Peyer's patch (tissue), 4 donors: ENCODE data around the gene NACC1. TPM values are rescaled to one million over a fixed set of nuclear protein-coding genes. Genes with fewer than 3 reads are reported as not detected.

Experiments
- DNase-seq, 3 donors: peaks; one replicate each; pipeline ENCODE4 v3.0.0-alpha.2; 2017 to 2019
- H3K27ac ChIP-seq, 4 donors: fragments of 200-600 bp; sonication (generic); one replicate each; pipeline ENCODE4 v1.5.1; 2016 to 2019
- H3K27me3 ChIP-seq, 2 donors: fragments of 200-600 bp; sonication (generic); one replicate each; pipeline ENCODE4 v1.5.1; 2019
- H3K36me3 ChIP-seq, 3 donors: fragments of 200-600 bp; sonication (generic); one replicate each; pipeline ENCODE4 v1.5.1; 2016 to 2019
- H3K4me1 ChIP-seq, 4 donors: fragments of 200-600 bp; sonication (generic); one replicate each; pipeline ENCODE4 v1.5.1; 2016 to 2019
- H3K4me3 ChIP-seq, 4 donors: fragments of 200-600 bp; sonication (generic); 1 replicate in 3 of 4; 2 replicates in 1 of 4; pipeline ENCODE4 v1.5.1; 2016 to 2019; ENCODE audit warnings: mild to moderate bottlenecking in 1 of 4
- H3K9me3 ChIP-seq, 4 donors: fragments of 200-600 bp; sonication (generic); one replicate each; pipeline ENCODE4 v1.5.1; 2016 to 2019; ENCODE audit warnings: mild to moderate bottlenecking in 1 of 4
- POLR2A ChIP-seq, 2 donors: fragments of 450-650 bp; IDR thresholded peaks; one replicate each; pipeline ENCODE4 v1.5.1; 2017; ENCODE audit warnings: antibody characterized with exemption in 2 of 2, mild to moderate bottlenecking in 2 of 2, moderate library complexity in 2 of 2
- total RNA-seq, 4 donors: library from RNA; depleted of rRNA; stranded (reverse); fragments of >200 nt; gene quantifications; one replicate each; pipeline ENCODE4 v1.1.0, GENCODE V29; 2016
- TF ChIP-seq, protein P1 (sequence below), 6 experiments: fragments of 450-650 bp in 4 of 6; fragments of 200-600 bp in 2 of 6; sonication (generic) in 1 of 6; IDR thresholded peaks; one replicate each; pipeline ENCODE4 v1.5.1; 2017 to 2019; ENCODE audit warnings: antibody characterized with exemption in 6 of 6, mild to moderate bottlenecking in 3 of 6, moderate library complexity in 1 of 6

Gene NACC1
- total RNA-seq, 4 donors from 2014 or later = 21.5 to 48.0 (median 37.1) TPM

DNA sequence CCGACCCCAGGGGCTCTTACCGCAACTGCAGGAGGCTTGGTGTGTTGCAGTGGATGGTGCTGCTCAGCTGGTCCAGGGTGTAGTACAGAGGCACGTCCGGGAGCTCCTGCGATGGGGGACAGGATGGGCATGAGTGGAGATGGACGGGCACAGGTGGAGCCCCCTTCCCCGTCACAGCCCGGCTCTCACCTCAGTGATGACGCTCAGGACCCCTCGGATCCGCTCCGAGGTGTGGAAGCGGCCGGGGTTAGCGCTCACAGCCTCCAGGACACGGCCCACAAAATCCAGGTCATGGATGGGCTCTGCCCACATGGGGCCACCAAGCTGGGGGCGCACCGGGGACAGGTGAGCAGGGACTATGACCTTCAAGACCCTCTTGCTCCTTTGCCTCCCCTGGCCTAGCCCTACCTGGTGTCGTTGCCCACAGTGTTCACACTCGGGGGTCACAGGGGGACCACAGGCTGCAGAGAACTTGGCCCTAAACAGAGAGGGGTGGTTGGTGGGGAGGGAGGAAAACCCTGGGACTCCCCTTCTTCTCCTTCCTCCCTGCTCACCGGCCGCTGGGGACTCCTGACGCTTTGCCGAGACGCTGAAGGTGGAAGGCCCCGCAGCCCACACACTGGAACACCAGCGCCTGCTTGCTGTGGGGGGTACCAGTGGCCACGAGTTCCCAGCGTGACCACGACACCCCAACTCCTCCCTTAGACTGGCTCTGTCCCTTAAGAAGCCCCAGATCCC is 8.5 kb upstream of the NACC1 start:
- TF ChIP-seq, protein P1, sequence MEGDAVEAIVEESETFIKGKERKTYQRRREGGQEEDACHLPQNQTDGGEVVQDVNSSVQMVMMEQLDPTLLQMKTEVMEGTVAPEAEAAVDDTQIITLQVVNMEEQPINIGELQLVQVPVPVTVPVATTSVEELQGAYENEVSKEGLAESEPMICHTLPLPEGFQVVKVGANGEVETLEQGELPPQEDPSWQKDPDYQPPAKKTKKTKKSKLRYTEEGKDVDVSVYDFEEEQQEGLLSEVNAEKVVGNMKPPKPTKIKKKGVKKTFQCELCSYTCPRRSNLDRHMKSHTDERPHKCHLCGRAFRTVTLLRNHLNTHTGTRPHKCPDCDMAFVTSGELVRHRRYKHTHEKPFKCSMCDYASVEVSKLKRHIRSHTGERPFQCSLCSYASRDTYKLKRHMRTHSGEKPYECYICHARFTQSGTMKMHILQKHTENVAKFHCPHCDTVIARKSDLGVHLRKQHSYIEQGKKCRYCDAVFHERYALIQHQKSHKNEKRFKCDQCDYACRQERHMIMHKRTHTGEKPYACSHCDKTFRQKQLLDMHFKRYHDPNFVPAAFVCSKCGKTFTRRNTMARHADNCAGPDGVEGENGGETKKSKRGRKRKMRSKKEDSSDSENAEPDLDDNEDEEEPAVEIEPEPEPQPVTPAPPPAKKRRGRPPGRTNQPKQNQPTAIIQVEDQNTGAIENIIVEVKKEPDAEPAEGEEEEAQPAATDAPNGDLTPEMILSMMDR (IDR thresholded peaks at IDR 0.05) = no peak
- TF ChIP-seq POLR2A (IDR thresholded peaks at IDR 0.05) = no peak
- peaks cover 0 to 33% (median 0%) of the 10 kb centered on the region in 3 donors for H3K36me3 ChIP-seq
- no peak overlapping the region for H3K27ac ChIP-seq
- H3K9me3 ChIP-seq = no peaks in the 10 kb centered on the region
- H3K27me3 ChIP-seq = no peaks in the 10 kb centered on the region
- H3K4me3 ChIP-seq = no peak overlapping the region
- no peak for DNase-seq
- H3K4me1 ChIP-seq = no peaks in the 10 kb centered on the region

DNA sequence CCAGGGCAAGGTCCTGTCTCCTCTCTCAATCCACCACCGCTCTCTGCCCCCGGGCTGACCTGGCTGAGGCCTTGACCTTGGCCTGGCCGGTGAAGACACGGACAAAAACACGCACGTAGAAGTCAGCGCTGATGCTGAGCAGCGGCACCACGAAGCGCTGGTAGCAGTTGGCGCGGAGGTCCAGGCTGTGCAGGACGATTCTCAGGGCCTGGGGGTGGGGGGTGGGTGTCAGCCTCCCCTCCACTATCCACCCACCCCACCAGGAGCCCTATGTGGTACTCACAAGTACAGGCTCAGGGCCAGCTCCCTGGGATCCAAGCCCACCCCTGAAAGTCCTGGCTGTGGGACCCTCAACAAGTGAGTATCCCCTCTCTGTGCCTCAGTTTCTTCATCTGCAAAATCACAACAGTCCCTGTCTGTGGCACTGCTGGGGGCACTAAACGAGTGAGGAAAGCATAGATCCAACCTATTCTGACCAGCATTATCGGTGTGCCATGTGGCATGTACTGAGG is 7.9 kb upstream of the NACC1 start:
- no peak overlapping the region for H3K27ac ChIP-seq
- no peaks in the 10 kb centered on the region for H3K9me3 ChIP-seq
- TF ChIP-seq, protein P1 (IDR thresholded peaks at IDR 0.05) = no peak
- no peak for TF ChIP-seq POLR2A (IDR thresholded peaks at IDR 0.05)
- H3K4me1 ChIP-seq = peaks cover 0 to under 1% (median 0%) of the 10 kb centered on the region in 4 donors
- DNase-seq = no peak
- H3K4me3 ChIP-seq = no peak overlapping the region
- H3K36me3 ChIP-seq = peaks cover 0 to 33% (median 0%) of the 10 kb centered on the region in 3 donors
- no peaks in the 10 kb centered on the region for H3K27me3 ChIP-seq

DNA sequence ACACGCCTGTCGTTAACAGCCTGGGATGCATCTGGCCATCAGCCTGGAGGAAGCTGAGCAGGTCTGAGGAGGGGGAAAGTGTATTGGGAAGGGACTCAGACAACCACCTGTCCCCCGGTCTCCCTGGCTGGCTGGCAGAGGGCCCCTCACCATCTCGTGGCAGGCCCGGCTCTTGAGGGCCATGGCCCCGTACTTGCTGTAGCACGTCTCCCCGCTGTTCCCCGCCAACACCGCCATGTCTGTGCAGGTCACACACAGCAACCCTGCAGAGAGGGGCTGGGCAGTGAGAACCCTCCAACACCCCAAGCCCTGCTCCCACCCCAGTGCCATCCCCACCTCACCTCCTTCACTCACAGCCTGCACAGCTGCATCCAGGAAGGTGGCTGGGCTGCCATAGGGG is 5.5 kb upstream of the NACC1 start:
- Histone ChIP-seq H3K4me3 (no peak overlapping the region), H3K36me3 (peaks cover 0 to 33% (median 0%) of the 10 kb centered on the region in 3 donors), H3K4me1 (peaks cover 0 to 11% (median 8%) of the 10 kb centered on the region in 4 donors), H3K27me3 (no peaks in the 10 kb centered on the region), H3K27ac (no peak overlapping the region), H3K9me3 (no peaks in the 10 kb centered on the region)
- TF ChIP-seq, protein P1 (IDR thresholded peaks at IDR 0.05) = no peak
- TF ChIP-seq POLR2A (IDR thresholded peaks at IDR 0.05) = no peak
- no peak for DNase-seq

DNA sequence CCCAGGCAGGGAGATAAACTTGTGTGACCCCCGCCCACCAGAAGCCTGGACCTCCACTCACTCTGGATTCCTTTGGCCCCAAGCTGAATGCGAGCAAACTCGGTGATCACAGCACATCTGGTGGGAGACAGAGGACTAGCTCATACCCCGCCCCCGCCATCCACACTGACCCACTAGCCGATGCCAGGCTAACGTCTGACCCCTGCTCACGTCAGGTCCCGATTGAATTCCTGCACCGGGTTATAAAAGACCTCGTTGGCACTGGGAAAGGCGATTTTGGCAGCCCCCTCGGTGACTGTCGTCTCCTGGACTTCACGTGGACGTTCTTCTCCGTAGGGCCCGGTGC is 2.2 kb upstream of the NACC1 start:
- Histone ChIP-seq H3K4me1 (peaks cover 0 to 28% (median 18%) of the 10 kb centered on the region in 4 donors), H3K36me3 (peaks cover 0 to 19% (median 0%) of the 10 kb centered on the region in 3 donors), H3K4me3 (peak overlapping the region; percentile 67 to 93 (median 87)), H3K27ac (peak overlapping the region in 3 of 4 donors; percentile 59 to 80 (median 66)), H3K9me3 (no peaks in the 10 kb centered on the region), H3K27me3 (no peaks in the 10 kb centered on the region)
- no peak for TF ChIP-seq POLR2A (IDR thresholded peaks at IDR 0.05)
- TF ChIP-seq, protein P1 (IDR thresholded peaks at IDR 0.05) = no peak
- no peak for DNase-seq

DNA sequence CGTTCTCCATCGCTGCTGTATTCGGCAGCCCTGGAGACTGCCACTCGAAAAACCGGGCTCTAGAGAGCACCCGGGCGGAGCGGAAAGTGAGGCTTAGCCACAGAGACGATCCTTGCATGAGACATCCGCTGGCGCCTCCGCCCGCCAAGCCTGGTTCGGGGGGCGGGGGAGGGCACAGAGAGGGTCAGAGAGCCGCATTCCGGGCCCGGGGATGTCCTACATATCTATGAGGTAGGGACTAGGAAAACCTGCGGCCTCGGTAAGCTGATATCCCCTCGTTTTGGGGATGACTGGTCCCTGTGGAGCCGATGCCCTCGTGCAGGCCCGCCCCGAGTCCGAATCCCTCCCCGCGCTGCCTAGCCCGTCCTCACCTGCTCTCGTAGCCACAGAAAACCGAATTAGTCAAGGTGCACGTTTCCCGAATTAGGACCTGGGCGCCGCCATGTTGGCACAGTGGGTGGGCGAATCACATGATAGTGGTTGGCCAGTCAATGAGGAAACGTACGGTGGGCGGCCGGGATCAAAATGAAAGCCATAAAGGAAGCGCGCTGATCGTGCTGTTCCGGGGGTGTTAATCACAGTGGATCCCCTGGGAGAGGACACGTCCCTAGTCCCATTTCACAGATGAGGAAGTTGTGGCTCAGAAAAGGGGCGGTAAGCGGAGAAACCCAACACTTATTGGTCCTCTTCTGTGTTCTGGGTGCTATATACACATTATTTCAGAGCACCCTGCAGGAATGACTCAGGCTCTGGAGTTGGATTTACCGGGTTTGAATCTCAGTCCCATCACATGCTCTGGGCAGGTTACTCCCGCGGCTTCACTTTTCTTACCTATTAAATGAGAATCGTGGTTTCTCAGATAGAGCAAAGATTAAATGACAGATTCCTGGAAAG is 1.5 kb upstream of the NACC1 start, which contains the start of gene TRMT1:
TRMT1 (minus strand) TSS at position 459 of the 894 bp plus-strand sequence; CDS start at position 118, 341 bp downstream.
- Histone ChIP-seq H3K36me3 (peaks cover 0 to 19% (median 0%) of the 10 kb centered on the region in 3 donors), H3K4me3 (peak within 1 kb of the TSS; percentile 67 to 93 (median 87)), H3K27ac (peak within 1 kb of the TSS; percentile 59 to 80 (median 67)), H3K27me3 (no peaks in the 10 kb centered on the region), H3K4me1 (peaks cover 0 to 28% (median 18%) of the 10 kb centered on the region in 4 donors), H3K9me3 (no peaks in the 10 kb centered on the region)
- DNase-seq = peak; percentile 93 to 97 (median 95)
- peak in 1 of 2 donors; percentile 31 for TF ChIP-seq POLR2A (IDR thresholded peaks at IDR 0.05)
- TF ChIP-seq, protein P1 (IDR thresholded peaks at IDR 0.05) = peak in 1 of 6 experiments; percentile 1
